SK-N-SH treated with all-trans-retinoic acid at 6 μM for 48 hours (cell line): ENCODE data around the gene GTF2B.

ENCODE experiments used
- ATAC-seq: fragments of 200-7000 bp; cut with Tn5 transposase; 3 replicates; pipeline ENCODE4 v1.9.1; 2020; ENCODE audit warnings: mild to moderate bottlenecking, moderate library complexity
- ARNTL ChIP-seq: fragments of 450-650 bp; formaldehyde crosslinking; IDR thresholded peaks from 2 replicates; pipeline ENCODE4 v1.5.0; 2020; ENCODE audit warnings: low read depth, mild to moderate bottlenecking, moderate library complexity, borderline replicate concordance
- BACH2 ChIP-seq: fragments of 250-450 bp; sonication (Bioruptor Pico); IDR thresholded peaks from 2 replicates; pipeline ENCODE4 v1.9.0; 2021; ENCODE audit warnings: mild to moderate bottlenecking, borderline replicate concordance
- CREB5 ChIP-seq: fragments of 250-450 bp; sonication (Bioruptor Pico); IDR thresholded peaks from 2 replicates; pipeline ENCODE4 v1.5.1; 2020; ENCODE audit warnings: low read depth, mild to moderate bottlenecking, moderate library complexity
- CSDC2 ChIP-seq: fragments of 250-450 bp; sonication (Bioruptor Pico); IDR thresholded peaks from 2 replicates; pipeline ENCODE4 v1.5.0; 2020; ENCODE audit warnings: mild to moderate bottlenecking, moderate library complexity
- GLIS3 ChIP-seq: fragments of 250-450 bp; sonication (Bioruptor Pico); IDR thresholded peaks from 2 replicates; pipeline ENCODE4 v1.5.0; 2020; ENCODE audit warnings: mild to moderate bottlenecking, moderate library complexity
- OSR1 ChIP-seq: fragments of 250-450 bp; sonication (Bioruptor Pico); IDR thresholded peaks from 2 replicates; pipeline ENCODE4 v1.8.0; 2022; ENCODE audit warnings: moderate library complexity, mild to moderate bottlenecking, inconsistent platforms
- PPARA ChIP-seq: fragments of 250-450 bp; sonication (Bioruptor Pico); IDR thresholded peaks from 2 replicates; pipeline ENCODE4 v1.5.0; 2020; ENCODE audit warnings: mild to moderate bottlenecking, borderline replicate concordance
- SNAI2 ChIP-seq: fragments of 250-450 bp; sonication (Bioruptor Pico); IDR thresholded peaks from 2 replicates; pipeline ENCODE4 v1.5.0; 2020; ENCODE audit warnings: mild to moderate bottlenecking, moderate library complexity
- TCF4 ChIP-seq: fragments of 250-450 bp; sonication (Bioruptor Pico); IDR thresholded peaks from 2 replicates; pipeline ENCODE4 v1.8.0; 2021; ENCODE audit warnings: mild to moderate bottlenecking, moderate library complexity, borderline replicate concordance
- TOX ChIP-seq: fragments of 250-450 bp; sonication (Bioruptor Pico); IDR thresholded peaks from 2 replicates; pipeline ENCODE4 v1.8.0; 2021; ENCODE audit warnings: mild to moderate bottlenecking, moderate library complexity, borderline replicate concordance
- ZC3H10 ChIP-seq: fragments of 250-450 bp; sonication (Bioruptor Pico); IDR thresholded peaks from 2 replicates; pipeline ENCODE4 v1.5.1; 2021; ENCODE audit warnings: mild to moderate bottlenecking, moderate library complexity
- ZFP3 ChIP-seq: fragments of 250-450 bp; sonication (Bioruptor Pico); IDR thresholded peaks from 2 replicates; pipeline ENCODE4 v1.5.0; 2020; ENCODE audit warnings: mild to moderate bottlenecking, moderate library complexity
- ZFP30 ChIP-seq: fragments of 450-650 bp; formaldehyde crosslinking; IDR thresholded peaks from 2 replicates; pipeline ENCODE4 v1.5.0; 2022; ENCODE audit warnings: mild to moderate bottlenecking, moderate library complexity
- ZNF565 ChIP-seq: fragments of 450-650 bp; formaldehyde crosslinking; conservative IDR thresholded peaks from 2 replicates; pipeline ENCODE4 v1.5.0; 2020; ENCODE audit warnings: low read depth, mild to moderate bottlenecking, moderate library complexity
- TF ChIP-seq, protein P1 (sequence below): fragments of 250-450 bp; sonication (Bioruptor Pico); IDR thresholded peaks from 2 replicates; pipeline ENCODE4 v1.8.0; 2020; ENCODE audit warnings: mild to moderate bottlenecking, moderate library complexity, borderline replicate concordance
- TF ChIP-seq, protein P2 (sequence below): fragments of 250-450 bp; sonication (Bioruptor Pico); IDR thresholded peaks from 2 replicates; pipeline ENCODE4 v1.5.1; 2021; ENCODE audit warnings: mild to moderate bottlenecking, moderate library complexity
- TF ChIP-seq, protein P3 (sequence below): fragments of 250-450 bp; sonication (Bioruptor Pico); IDR thresholded peaks from 2 replicates; pipeline ENCODE4 v1.8.0; 2021; ENCODE audit warnings: low read depth, mild to moderate bottlenecking, moderate library complexity, borderline replicate concordance
- TF ChIP-seq, protein P4 (sequence below): fragments of 250-450 bp; sonication (Bioruptor Pico); IDR thresholded peaks from 2 replicates; pipeline ENCODE4 v1.5.0; 2020; ENCODE audit warnings: mild to moderate bottlenecking, moderate library complexity

GTF2B gene

DNA sequence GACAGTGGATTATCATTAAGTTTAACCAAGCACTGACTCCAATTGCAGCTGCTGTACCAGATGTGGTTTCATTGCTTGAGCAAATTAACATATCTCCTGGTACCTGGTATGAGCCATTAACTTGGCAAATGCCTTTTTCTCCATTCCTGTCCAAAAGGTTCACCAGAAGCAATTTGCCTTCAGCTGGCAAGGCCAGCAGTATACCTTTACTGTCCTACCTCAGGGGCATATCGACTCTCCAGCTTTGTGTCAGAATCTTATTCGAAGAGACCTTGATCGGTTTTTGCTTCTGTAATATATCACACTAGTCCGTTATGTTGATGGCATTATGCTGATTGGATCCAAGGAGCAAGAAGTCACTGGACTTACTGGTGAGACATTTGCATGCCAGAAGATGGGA is 9.5 kb upstream of the GTF2B start (continued):
- TF ChIP-seq, protein P1, sequence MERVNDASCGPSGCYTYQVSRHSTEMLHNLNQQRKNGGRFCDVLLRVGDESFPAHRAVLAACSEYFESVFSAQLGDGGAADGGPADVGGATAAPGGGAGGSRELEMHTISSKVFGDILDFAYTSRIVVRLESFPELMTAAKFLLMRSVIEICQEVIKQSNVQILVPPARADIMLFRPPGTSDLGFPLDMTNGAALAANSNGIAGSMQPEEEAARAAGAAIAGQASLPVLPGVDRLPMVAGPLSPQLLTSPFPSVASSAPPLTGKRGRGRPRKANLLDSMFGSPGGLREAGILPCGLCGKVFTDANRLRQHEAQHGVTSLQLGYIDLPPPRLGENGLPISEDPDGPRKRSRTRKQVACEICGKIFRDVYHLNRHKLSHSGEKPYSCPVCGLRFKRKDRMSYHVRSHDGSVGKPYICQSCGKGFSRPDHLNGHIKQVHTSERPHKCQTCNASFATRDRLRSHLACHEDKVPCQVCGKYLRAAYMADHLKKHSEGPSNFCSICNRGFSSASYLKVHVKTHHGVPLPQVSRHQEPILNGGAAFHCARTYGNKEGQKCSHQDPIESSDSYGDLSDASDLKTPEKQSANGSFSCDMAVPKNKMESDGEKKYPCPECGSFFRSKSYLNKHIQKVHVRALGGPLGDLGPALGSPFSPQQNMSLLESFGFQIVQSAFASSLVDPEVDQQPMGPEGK, result no peak
- no peak for TF ChIP-seq ZFP3
- TF ChIP-seq GLIS3, result no peak

DNA sequence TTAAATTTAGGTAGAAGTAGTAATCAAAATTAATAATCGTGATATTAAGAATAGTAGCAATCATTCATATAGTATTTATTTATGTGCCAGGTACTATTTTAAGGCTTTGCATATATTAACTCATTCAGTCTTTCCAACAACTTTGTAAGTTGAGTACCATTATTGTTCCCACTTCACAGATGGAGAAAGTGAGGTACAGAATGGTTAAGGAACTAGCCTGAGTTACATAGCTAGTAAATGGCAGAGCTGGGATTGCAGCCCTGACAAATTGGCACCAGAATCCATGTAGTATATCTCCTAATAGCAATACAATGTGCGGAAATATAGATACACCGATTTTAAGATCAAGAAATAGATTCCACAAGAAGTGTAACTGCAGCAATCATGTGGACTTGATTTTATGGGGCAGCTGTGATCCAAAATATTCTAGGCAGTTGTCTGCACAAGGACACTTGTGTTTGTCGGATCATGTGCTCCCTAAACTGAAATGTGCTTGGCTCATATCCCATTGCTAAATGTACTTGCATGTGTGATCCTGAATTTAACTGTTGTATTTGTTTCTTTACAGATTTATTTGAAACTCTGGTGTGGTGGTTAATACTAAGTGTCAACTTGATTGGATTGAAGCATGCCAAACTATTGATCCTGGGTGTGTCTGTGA is 5.8 kb upstream of the GTF2B start:
- no peak for ATAC-seq
- no peak for TF ChIP-seq PPARA (CRISPR knock-in tag)
- TF ChIP-seq, protein P1, result no peak
- no peak for TF ChIP-seq ARNTL (CRISPR knock-in tag)
- no peak for TF ChIP-seq GLIS3
- no peak for TF ChIP-seq TCF4 (CRISPR knock-in tag)
- no peak for TF ChIP-seq CSDC2
- TF ChIP-seq ZFP3, result no peak
- TF ChIP-seq, protein P2, sequence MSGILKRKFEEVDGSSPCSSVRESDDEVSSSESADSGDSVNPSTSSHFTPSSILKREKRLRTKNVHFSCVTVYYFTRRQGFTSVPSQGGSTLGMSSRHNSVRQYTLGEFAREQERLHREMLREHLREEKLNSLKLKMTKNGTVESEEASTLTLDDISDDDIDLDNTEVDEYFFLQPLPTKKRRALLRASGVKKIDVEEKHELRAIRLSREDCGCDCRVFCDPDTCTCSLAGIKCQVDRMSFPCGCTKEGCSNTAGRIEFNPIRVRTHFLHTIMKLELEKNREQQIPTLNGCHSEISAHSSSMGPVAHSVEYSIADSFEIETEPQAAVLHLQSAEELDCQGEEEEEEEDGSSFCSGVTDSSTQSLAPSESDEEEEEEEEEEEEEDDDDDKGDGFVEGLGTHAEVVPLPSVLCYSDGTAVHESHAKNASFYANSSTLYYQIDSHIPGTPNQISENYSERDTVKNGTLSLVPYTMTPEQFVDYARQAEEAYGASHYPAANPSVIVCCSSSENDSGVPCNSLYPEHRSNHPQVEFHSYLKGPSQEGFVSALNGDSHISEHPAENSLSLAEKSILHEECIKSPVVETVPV (CRISPR knock-in tag), result no peak
- TF ChIP-seq, protein P3, sequence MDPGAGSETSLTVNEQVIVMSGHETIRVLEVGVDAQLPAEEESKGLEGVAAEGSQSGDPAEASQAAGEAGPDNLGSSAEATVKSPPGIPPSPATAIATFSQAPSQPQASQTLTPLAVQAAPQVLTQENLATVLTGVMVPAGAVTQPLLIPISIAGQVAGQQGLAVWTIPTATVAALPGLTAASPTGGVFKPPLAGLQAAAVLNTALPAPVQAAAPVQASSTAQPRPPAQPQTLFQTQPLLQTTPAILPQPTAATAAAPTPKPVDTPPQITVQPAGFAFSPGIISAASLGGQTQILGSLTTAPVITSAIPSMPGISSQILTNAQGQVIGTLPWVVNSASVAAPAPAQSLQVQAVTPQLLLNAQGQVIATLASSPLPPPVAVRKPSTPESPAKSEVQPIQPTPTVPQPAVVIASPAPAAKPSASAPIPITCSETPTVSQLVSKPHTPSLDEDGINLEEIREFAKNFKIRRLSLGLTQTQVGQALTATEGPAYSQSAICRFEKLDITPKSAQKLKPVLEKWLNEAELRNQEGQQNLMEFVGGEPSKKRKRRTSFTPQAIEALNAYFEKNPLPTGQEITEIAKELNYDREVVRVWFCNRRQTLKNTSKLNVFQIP (CRISPR knock-in tag), result no peak
- TF ChIP-seq OSR1 (CRISPR knock-in tag), result no peak
- TF ChIP-seq, protein P4, sequence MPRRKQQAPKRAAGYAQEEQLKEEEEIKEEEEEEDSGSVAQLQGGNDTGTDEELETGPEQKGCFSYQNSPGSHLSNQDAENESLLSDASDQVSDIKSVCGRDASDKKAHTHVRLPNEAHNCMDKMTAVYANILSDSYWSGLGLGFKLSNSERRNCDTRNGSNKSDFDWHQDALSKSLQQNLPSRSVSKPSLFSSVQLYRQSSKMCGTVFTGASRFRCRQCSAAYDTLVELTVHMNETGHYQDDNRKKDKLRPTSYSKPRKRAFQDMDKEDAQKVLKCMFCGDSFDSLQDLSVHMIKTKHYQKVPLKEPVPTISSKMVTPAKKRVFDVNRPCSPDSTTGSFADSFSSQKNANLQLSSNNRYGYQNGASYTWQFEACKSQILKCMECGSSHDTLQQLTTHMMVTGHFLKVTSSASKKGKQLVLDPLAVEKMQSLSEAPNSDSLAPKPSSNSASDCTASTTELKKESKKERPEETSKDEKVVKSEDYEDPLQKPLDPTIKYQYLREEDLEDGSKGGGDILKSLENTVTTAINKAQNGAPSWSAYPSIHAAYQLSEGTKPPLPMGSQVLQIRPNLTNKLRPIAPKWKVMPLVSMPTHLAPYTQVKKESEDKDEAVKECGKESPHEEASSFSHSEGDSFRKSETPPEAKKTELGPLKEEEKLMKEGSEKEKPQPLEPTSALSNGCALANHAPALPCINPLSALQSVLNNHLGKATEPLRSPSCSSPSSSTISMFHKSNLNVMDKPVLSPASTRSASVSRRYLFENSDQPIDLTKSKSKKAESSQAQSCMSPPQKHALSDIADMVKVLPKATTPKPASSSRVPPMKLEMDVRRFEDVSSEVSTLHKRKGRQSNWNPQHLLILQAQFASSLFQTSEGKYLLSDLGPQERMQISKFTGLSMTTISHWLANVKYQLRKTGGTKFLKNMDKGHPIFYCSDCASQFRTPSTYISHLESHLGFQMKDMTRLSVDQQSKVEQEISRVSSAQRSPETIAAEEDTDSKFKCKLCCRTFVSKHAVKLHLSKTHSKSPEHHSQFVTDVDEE (CRISPR knock-in tag), result no peak
- no peak for TF ChIP-seq ZNF565 (CRISPR knock-in tag)
- TF ChIP-seq ZFP30 (CRISPR knock-in tag), result no peak

- no peak for ATAC-seq
These were observed 1.1 kb upstream of the GTF2B start for GRCh38 chr1:88892357-88892877.

More at GRCh38 chr1:88892357-88892877, 1.1 kb upstream of the GTF2B start:
- TF ChIP-seq ZC3H10 (CRISPR knock-in tag), result no peak
- TF ChIP-seq, protein P4 (CRISPR knock-in tag), result no peak
- no peak for TF ChIP-seq TOX (CRISPR knock-in tag)
- no peak for TF ChIP-seq BACH2 (CRISPR knock-in tag)
- no peak for TF ChIP-seq ZNF565 (CRISPR knock-in tag)
- no peak for TF ChIP-seq GLIS3
- TF ChIP-seq CSDC2, result no peak
- no peak for TF ChIP-seq PPARA (CRISPR knock-in tag)
- no peak for TF ChIP-seq SNAI2 (CRISPR knock-in tag)
- TF ChIP-seq ZFP30 (CRISPR knock-in tag), result no peak
- no peak for TF ChIP-seq CREB5 (CRISPR knock-in tag)
- TF ChIP-seq, protein P2 (CRISPR knock-in tag), result no peak
- TF ChIP-seq, protein P3 (CRISPR knock-in tag), result no peak
- TF ChIP-seq, all 23 proteins: peak for 0
